Skeletal muscle cell (primary cell): ENCODE results near the gene CD9.

Experiments used
- DNase-seq: peaks from one replicate; pipeline ENCODE4 v3.0.0-alpha.2; 2010; ENCODE audit warnings: low read depth
- H3K4me3 ChIP-seq: 2 replicates; pipeline ENCODE4 v1.5.1; 2011; ENCODE audit warnings: low read depth, mild to moderate bottlenecking, control low read depth, low read length, moderate library complexity

Gene CD9

GRCh38 chr12:6233121-6233971, 33.1 kb downstream of the CD9 start:
- DNase-seq, result no peak
- no peak overlapping the region for H3K4me3 ChIP-seq

- no peak overlapping the region for H3K4me3 ChIP-seq
- DNase-seq, result no peak
Observed at GRCh38 chr12:6234214-6234613, 34.0 kb downstream of the CD9 start.

GRCh38 chr12:6234906-6235305, 34.7 kb downstream of the CD9 start:
- DNase-seq, result no peak
- no peak overlapping the region for H3K4me3 ChIP-seq

DNA sequence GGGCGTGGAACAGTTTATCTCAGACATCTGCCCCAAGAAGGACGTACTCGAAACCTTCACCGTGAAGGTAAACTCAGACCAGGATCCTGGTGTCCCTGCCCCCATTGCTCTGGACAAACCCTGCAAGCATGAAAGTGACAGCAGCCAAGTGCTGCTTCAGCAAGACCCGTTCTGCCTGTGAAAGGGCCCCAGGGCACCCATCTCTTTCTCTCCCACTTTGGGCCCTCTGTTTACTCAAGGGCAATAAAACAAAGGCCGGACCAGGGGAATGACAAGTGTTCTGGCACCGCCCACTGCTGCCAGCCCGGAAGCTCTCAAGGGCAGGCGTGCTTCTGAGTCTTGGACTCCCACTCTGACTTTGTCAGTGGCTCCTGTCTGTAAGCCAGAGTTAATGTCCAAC, 35.3 kb downstream of the CD9 start:
- DNase-seq, result no peak
- H3K4me3 ChIP-seq, result no peak overlapping the region

GRCh38 chr12:6235906-6236640, 35.9 kb downstream of the CD9 start:
- no peak for DNase-seq
- H3K4me3 ChIP-seq, result no peak overlapping the region

GRCh38 chr12:6236641-6236940, 36.4 kb downstream of the CD9 start:
- no peak for DNase-seq
- H3K4me3 ChIP-seq, result no peak overlapping the region

- no peak overlapping the region for H3K4me3 ChIP-seq
- DNase-seq, result no peak
Observed at GRCh38 chr12:6237830-6238229, 37.6 kb downstream of the CD9 start.

DNA sequence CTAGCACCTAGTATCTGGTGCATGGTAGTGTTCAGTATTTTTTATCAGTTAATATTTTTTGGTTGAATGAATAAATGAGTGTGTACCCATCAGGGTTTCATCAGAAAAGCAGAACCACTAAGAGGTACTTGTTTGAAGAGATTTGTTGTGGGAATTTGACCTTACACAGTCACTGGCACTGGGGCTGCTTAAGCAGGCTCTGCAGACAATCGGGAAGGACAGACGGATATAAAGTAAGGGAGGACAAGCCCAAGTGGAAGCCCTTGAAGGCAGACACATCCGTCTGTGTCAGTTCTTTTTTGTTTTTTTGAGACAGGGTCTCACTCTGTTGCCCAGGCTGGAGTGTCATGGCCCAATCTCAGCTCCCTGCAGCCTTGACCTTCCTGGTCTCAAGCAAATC, 38.7 kb downstream of the CD9 start:
- no peak for DNase-seq
- H3K4me3 ChIP-seq, result no peak overlapping the region

DNA sequence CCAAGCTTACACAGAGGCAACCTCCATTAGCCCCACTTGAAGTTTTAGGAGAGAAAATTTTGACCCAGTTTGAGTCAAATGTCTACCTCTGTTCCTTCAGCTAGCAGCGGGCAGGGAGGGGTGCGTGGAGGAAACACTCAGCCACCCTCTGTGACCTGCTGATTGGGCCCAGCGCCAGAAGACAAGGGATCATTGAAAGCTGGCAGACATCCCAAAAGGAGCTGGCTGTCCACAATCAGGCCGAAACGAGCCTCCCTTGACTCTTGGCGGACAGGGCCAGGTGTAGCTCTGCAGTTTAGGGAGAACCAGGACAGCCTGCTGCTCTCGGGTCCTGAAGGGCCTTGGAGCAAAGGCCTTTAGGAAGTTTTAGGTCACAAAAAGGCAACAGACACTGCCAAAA, 41.3 kb downstream of the CD9 start:
- H3K4me3 ChIP-seq, result no peak overlapping the region
- DNase-seq, result no peak

DNA sequence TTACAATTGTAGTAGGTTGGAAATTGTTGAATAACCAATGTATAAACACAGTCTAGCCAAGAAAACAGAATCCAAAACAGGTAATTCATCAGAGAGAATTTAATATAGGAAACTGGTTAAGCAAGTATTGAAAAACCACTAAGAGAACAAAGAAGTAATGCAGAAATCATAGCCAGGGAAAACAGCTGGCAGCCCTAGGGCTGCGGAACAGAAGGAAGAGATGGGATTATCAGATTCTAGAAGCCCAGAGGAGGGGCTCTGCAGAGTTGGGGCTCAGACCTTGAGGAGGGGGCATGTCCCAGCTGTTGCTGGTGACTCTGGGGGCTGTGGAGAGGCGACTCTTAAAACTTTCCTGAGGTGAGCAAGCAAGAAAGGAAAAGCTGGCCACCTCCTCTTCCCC, 49.4 kb downstream of the CD9 start:
- H3K4me3 ChIP-seq, result no peak overlapping the region
- DNase-seq, result no peak

GRCh38 chr12:6250343-6250742, 50.1 kb downstream of the CD9 start:
- no peak overlapping the region for H3K4me3 ChIP-seq
- no peak for DNase-seq

DNA sequence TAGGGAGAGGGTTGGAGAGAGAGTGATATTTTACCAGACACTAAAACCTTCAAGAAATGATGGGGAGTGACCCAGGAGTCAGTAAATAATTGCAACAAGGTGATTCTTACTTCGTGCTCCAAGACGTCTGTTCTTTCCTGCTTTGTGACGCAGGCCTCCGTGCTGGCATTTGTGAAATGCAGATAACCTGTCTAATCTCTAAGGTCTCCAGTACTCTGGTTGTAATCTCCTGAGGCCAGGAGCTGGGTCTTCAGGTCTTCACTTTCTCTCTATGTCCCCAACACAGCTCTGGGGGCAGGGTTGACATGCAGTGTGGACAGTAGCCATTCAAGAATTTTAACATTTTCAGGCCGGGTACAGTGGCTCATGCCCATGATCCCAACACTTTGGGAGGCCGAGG, 53.1 kb downstream of the CD9 start:
- no peak for DNase-seq
- no peak overlapping the region for H3K4me3 ChIP-seq

DNA sequence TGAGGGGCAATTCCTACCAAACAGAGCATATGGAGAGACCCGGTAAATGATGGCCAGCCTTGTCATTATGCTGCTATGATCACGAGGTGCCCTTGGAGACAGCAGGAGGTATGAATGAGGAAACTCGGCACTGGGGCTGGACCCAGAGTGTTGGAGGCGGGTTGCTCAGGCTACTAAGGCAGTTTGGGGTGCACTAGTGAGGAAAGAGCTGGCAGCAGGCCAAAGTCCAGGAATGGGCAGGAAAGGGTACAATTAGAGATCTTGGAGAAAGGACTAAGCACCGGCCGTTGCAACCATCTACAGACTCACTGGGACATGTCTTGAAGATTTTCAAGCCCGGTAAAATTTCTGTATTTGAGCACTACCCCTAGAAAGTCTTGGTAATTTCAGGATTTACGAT, 54.3 kb downstream of the CD9 start:
- DNase-seq, result no peak
- no peak overlapping the region for H3K4me3 ChIP-seq

GRCh38 chr12:6257007-6257406, 56.8 kb downstream of the CD9 start:
- no peak overlapping the region for H3K4me3 ChIP-seq

DNA sequence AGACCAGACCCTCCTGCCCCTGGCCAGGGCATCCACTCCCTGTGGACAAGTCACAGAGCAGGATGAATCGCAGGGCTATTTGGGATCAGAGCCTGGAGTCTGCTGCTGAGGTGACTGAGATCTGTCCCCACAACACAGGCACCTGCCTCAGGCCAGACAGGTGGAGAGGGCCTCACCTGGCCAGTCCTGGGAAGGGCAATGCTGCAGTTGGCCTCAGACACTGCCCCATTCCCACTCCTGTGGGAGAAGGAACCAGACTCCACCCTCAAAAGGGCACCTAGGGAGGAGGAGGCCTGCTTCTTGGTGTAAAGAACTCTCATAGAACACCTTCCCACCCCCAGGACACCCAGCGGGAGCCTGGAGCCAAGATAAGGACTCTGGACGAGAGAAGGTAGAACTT, 62.0 kb downstream of the CD9 start:
- no peak for DNase-seq
- H3K4me3 ChIP-seq, result no peak overlapping the region

More at GRCh38 chr12:6257007-6257406, 56.8 kb downstream of the CD9 start:
- no peak for DNase-seq

GRCh38 chr12:6262623-6263022, 62.4 kb downstream of the CD9 start:
- no peak for DNase-seq
- H3K4me3 ChIP-seq, result no peak overlapping the region

DNA sequence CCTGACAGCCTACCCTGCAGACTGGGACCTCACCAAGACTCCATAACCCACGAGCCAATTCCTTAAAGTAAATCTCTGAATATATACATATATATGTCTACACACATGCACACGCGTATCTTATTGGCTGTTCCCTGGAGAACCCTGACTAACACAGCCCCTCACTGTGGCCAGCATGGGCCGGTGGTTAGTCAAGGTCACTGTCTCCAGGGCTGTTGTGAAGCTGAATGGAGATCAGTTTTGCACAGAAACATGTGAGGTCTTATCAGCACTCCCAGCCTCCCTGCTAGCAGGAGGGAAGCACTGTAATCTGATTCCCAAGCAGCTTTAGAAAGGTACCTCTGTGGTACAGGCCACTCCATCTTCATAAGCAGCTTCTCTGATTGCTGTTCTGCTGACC, 63.7 kb downstream of the CD9 start:
- no peak for DNase-seq

DNA sequence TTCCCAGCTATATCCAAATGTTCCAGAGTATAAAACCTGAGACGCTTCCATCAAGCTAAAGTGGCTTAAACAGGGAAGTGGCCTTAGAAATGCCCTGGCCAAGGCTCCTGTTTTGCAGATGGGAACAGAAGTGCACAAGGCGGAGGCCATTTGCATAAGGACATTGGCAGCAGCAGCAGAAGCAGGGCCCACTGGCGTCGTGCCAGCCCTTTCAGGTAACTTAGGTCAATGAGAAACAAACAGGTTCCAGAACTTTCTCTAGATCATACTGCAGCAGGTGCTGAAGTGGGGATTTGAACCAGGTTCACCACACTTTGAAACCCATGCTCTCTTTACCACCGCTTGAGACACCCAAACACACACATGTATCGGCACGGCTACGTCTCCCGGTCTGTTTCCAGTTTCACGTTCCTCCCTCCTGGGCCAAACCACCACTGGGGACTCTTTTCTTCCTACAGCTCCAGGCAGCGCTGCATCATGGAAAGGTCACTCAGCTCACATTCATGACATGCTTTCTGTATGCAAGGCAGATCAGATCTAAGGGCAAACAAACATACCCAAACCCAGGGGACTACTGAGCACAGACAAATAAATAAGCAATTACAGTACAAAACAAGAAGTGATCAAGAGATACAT, 64.3 kb downstream of the CD9 start:
- DNase-seq, result no peak
- H3K4me3 ChIP-seq, result no peak overlapping the region

More for the DNA sequence above, 63.7 kb downstream of the CD9 start:
- no peak overlapping the region for H3K4me3 ChIP-seq

- no peak overlapping the region for H3K4me3 ChIP-seq
- DNase-seq, result no peak
Observed at GRCh38 chr12:6265038-6265405, 64.8 kb downstream of the CD9 start.

DNA sequence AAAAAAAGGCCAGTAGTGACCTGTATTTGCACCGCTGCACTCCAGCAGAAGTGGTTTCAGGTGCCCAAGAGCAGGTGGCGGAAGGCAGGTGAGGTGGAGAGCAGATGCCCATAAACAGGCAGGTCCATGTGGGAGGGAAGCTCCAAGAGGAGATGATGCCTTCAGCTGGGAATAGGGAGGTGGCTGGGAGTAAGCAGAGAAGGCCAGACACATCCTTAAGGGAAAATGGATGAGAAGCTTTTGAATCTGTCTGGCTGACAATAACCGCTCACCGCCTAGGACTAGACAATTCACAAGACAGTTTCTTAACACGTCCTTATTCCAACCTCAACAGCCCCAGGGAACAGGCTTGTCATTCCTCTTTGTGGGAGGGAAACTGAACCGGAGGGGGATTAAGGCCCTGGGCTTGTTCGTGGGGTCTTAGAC, 66.4 kb downstream of the CD9 start:
- DNase-seq, result no peak
- H3K4me3 ChIP-seq, result no peak overlapping the region
